Measurements from ENCODE around the gene INO80. TPM values are rescaled to one million over a fixed set of nuclear protein-coding genes. Genes with fewer than 3 reads are reported as not detected.

Gene INO80
- total and polyA plus RNA-seq, 2 donors (not counting 1 experiment from before 2014, with no cell fraction given) = 16.3 to 55.7 TPM

GRCh38 chr15:40957041-40957555 is 159.0 kb downstream of the INO80 start:
- no peak for ATAC-seq (ENCODE audit: low read depth)
- no peak overlapping the region for H2AFZ ChIP-seq (ENCODE audit: insufficient read depth, low read depth, low read length, poor library complexity, severe bottlenecking)
- no peaks in the 10 kb centered on the region for H3K9me3 ChIP-seq (ENCODE audit: control extremely low read depth in 1 of 3, control insufficient read depth in 2 of 3, insufficient read depth in 1 of 3, low read length in 2 of 3)
- Mint-ChIP-seq H3K27ac (no peak overlapping the region), H3K4me3 (no peak overlapping the region), H3K9me3 (ENCODE audit: insufficient read depth) (no peaks in the 10 kb centered on the region), H3K4me1 (peaks cover 24% of the 10 kb centered on the region), H3K27me3 (no peaks in the 10 kb centered on the region)
- no peaks in the 10 kb centered on the region for H3K27me3 ChIP-seq (replicated peaks in 1 of 4; ENCODE audit: control extremely low read depth in 1 of 4, control insufficient read depth in 3 of 4, insufficient read depth in 4 of 4, low read length in 3 of 4)
- intact Hi-C loops (cut with micrococcal nuclease) = no loop called here
- H3K79me2 ChIP-seq (ENCODE audit: control insufficient read depth, insufficient read depth, low read length) = no peaks in the 10 kb centered on the region
- no peaks in the 10 kb centered on the region for H4K20me1 ChIP-seq (ENCODE audit: control insufficient read depth, insufficient read depth, low read length, poor library complexity, severe bottlenecking)
- no peaks in the 10 kb centered on the region for H3K36me3 ChIP-seq (replicated peaks in 1 of 2; ENCODE audit: control extremely low read depth in 1 of 2, control insufficient read depth in 1 of 2, extremely low read depth in 1 of 2, insufficient read depth in 2 of 2, low read length in 1 of 2)
- H3K9ac ChIP-seq (ENCODE audit: low read length) = no peak overlapping the region
- ChIA-PET CTCF (interaction anchor here (2.2 kb wide), 1 partner anchor 16 kb away, joined by 7 read pairs; no protein-coding TSS in a partner anchor), POLR2A (no interaction called here)
- TF ChIP-seq CTCF (IDR thresholded peaks at IDR 0.05) (no peak), EZH2 (IDR thresholded peaks at IDR 0.05; ENCODE audit: borderline replicate concordance, insufficient read depth, low read depth, low read length, poor library complexity, severe bottlenecking) (no peak)
- no peak overlapping the region for H3K4me3 ChIP-seq (ENCODE audit: control extremely low read depth in 1 of 5, extremely low read depth in 1 of 5, insufficient read depth in 1 of 5, low read depth in 2 of 5, low read length in 4 of 5)
- 94% methylated on average over 3 of the region's 4 CpGs for WGBS (ENCODE audit: insufficient coverage)
- no peak overlapping the region for H3K27ac ChIP-seq (ENCODE audit: low read length in 2 of 2)
- DNase-seq = no peak
- H3K4me2 ChIP-seq (replicated peaks; ENCODE audit: low read depth, low read length, poor library complexity, severe bottlenecking) = no peak overlapping the region
- peaks cover 9 to 23% of the 10 kb centered on the region in 2 donors for H3K4me1 ChIP-seq (ENCODE audit: control insufficient read depth in 2 of 2, insufficient read depth in 2 of 2, low read length in 2 of 2)

- Histone ChIP-seq H3K4me1 (ENCODE audit: control insufficient read depth in 2 of 2, insufficient read depth in 2 of 2, low read length in 2 of 2) (peaks cover 9 to 23% of the 10 kb centered on the region in 2 donors), H3K79me2 (ENCODE audit: control insufficient read depth, insufficient read depth, low read length) (no peaks in the 10 kb centered on the region), H3K9me3 (ENCODE audit: control extremely low read depth in 1 of 3, control insufficient read depth in 2 of 3, insufficient read depth in 1 of 3, low read length in 2 of 3) (no peaks in the 10 kb centered on the region), H3K27ac (ENCODE audit: low read length in 2 of 2) (no peak overlapping the region), H3K36me3 (replicated peaks in 1 of 2; ENCODE audit: control extremely low read depth in 1 of 2, control insufficient read depth in 1 of 2, extremely low read depth in 1 of 2, insufficient read depth in 2 of 2, low read length in 1 of 2) (no peaks in the 10 kb centered on the region), H3K9ac (ENCODE audit: low read length) (no peak overlapping the region), H3K27me3 (replicated peaks in 1 of 4; ENCODE audit: control extremely low read depth in 1 of 4, control insufficient read depth in 3 of 4, insufficient read depth in 4 of 4, low read length in 3 of 4) (no peaks in the 10 kb centered on the region), H3K4me2 (replicated peaks; ENCODE audit: low read depth, low read length, poor library complexity, severe bottlenecking) (no peak overlapping the region), H3K4me3 (ENCODE audit: control extremely low read depth in 1 of 5, extremely low read depth in 1 of 5, insufficient read depth in 1 of 5, low read depth in 2 of 5, low read length in 4 of 5) (no peak overlapping the region), H2AFZ (ENCODE audit: insufficient read depth, low read depth, low read length, poor library complexity, severe bottlenecking) (no peak overlapping the region), H4K20me1 (ENCODE audit: control insufficient read depth, insufficient read depth, low read length, poor library complexity, severe bottlenecking) (no peaks in the 10 kb centered on the region)
- ATAC-seq (ENCODE audit: low read depth) = no peak
- no peak overlapping the region for H3K4me3 Mint-ChIP-seq
- peaks cover 26% of the 10 kb centered on the region for H3K4me1 Mint-ChIP-seq
- CTCF ChIA-PET = interaction anchor here (2.2 kb wide), 1 partner anchor 15 kb away, joined by 7 read pairs; no protein-coding TSS in a partner anchor
- no peak for DNase-seq
- TF ChIP-seq CTCF (IDR thresholded peaks at IDR 0.05) (no peak), EZH2 (IDR thresholded peaks at IDR 0.05; ENCODE audit: borderline replicate concordance, insufficient read depth, low read depth, low read length, poor library complexity, severe bottlenecking) (no peak)
- POLR2A ChIA-PET = no interaction called here
- no peak overlapping the region for H3K27ac Mint-ChIP-seq
- H3K9me3 Mint-ChIP-seq (ENCODE audit: insufficient read depth) = no peaks in the 10 kb centered on the region
- WGBS (ENCODE audit: insufficient coverage) = 100% methylated on average over 2 of the region's 3 CpGs
- no peaks in the 10 kb centered on the region for H3K27me3 Mint-ChIP-seq
- intact Hi-C loops (cut with micrococcal nuclease) = no loop called here
Measured at GRCh38 chr15:40956541-40956982, 159.5 kb downstream of the INO80 start.

Measured in B cell (primary cell).